Measurements from ENCODE around the gene PLXNA2.

The PLXNA2 gene

DNA sequence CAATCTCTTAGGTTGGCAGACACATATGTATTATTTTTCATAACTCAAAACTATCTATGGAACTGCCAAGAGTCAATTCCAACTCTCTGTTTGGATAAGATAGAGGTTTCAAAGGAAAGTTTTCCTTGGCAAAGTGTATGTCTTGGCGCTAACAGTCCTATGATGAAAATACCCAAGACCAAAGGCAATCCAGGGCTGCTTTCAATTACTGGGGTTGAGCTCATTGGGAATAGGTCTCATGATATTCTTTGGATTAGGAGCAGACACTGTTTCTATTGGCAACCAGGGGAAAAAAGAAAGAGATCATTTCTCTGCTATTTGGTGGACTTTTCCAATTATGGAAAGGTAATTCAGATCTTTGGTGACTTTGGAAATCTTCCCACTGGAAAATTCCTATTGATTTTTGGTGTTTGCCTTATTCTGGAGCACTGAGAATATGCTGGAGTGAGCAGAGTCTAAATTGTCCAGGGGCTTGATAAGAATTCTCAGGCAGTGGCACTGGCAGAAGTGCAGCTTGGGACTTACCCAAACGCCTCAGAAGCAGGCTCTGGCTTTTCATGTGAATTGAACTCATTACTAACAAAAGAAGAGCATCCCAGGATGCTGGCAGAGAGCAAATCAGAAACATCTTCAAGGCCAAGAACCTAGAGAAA lies 20.4 kb upstream of the PLXNA2 start:
- DNase-seq, result no peak

DNA sequence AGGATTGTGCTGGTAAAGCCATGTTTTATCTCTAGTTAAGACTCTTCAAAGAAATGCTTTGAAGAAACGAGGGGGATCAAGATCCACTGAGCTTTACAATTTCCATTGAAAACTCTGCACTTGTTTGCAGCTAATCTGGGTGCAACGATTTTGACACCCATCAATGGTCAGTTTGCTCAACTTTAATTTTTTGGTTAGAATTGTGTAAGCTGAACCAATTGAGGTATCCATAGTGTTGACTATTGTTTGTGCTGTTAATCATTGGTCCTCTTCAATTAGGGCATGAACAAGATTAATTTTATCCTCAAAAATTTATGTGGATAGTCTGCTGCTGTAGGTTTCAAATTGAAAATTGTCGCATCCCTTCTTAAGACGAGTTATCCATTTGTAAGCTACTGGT lies 17.7 kb upstream of the PLXNA2 start:
- DNase-seq, result no peak

DNA sequence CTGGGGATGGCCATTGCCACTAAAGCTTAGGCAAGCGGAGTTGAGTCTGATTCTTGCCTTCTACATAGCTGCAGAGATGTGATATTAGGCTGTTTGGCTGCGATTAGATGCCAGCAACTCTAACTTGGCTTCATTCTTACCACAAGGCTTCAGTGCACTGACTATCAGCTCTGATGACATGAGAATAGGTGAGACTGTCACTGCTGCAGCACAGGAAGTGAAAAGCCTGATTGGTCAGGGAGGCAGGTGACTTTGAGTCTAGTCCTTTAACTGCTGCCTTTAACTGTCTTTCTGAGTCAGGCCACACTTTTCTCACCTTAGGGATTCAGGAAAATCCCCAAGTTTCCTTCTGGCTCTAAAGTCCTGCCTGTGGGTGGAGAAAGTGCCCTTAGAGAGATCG lies 14.1 kb upstream of the PLXNA2 start:
- DNase-seq, result no peak

DNA sequence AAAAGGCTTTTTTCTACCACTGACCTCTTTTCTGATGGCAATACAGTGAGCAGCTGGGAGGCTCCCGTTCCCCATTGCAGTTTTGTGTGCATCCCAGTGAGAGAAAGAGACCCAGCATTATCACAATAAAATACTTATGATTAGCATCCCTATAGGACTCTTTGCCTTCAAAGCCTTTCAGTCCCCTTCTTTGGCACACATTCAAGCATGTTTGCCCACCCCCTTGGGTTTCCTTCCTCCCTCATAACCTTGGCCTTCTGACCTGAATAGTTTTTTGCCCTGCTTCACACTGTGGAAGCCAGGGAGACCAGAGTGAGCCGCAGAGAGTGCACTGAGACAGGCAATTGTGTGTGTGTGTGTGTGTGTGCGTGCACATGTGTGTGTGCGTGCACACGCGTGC lies 13.2 kb upstream of the PLXNA2 start:
- no peak for DNase-seq

DNA sequence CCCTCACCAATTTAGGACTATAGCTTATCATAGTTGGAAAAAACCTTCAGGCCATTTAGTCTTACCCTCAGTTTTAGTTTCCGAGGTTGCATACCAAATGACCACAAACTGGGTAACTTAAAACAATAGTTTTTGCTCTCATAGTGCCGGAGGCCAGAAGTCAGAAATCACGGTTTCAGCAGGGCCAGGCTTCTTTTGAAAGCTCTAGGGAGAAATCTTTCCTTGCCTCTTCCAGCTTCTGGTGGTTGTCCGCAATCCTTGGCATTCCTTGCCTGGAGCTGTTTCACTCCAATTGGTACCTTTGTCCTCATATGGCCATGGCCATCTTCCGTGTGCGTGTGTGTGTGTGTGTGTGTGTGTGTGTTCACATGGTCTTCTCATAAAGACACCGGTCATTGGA lies 12.4 kb upstream of the PLXNA2 start:
- DNase-seq, result no peak

DNA sequence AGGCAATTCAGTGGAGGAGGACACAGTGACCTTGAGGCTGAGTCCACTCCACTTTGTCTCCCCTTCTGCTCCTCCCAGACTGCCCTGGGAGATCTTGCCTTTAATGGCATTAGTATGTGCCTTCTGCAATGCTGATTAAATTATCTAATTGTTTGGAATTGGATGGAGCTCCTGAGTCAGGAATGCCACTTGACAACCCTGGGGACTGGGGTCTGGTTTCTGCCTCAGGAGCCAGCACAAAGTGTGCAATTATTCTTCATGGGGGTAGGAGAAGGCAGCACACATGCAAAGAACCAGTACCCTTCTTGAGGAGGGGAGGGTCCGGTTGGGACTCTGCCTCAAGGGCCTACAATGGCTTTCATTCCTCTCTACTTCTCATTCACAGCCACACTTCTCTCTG lies 11.9 kb upstream of the PLXNA2 start:
- no peak for DNase-seq

DNA sequence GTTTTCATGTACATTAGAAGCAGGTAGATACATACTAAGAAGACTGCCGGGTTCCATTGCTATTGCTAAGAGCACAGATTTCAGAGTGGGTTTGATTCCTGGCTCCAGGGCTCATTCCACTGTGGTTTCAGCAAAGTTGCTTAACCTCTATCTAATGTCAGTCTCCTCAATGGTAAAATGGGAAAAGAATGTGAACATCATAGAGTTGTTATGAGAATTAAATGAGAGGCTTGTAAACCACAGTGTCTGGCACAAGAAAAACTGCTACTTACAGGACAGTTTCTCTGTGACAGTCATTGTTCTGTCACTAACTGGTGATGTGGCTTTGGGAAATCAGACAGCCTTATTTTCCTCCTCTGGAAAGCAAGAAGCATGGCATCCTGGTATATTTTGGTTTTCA lies 10.7 kb upstream of the PLXNA2 start:
- no peak for DNase-seq

DNA sequence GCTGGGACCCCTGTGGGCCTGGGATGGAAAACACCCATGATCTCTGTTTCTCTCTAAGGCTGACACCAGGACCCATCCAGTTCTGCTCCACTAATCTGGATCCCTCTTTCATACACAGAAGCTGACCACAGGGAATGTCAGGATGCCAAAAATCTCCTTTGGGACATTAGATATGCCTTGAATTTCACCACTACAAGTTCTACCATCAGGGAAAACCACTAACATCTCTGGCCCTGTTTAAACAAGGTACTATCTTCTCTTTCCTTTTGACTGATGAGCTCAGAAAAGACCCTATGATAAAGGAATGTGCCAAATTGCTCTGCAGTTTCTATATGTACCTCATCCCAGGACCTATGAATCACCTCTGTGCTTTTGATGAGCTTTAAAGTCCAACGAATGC lies 10.2 kb upstream of the PLXNA2 start:
- no peak for DNase-seq

DNA sequence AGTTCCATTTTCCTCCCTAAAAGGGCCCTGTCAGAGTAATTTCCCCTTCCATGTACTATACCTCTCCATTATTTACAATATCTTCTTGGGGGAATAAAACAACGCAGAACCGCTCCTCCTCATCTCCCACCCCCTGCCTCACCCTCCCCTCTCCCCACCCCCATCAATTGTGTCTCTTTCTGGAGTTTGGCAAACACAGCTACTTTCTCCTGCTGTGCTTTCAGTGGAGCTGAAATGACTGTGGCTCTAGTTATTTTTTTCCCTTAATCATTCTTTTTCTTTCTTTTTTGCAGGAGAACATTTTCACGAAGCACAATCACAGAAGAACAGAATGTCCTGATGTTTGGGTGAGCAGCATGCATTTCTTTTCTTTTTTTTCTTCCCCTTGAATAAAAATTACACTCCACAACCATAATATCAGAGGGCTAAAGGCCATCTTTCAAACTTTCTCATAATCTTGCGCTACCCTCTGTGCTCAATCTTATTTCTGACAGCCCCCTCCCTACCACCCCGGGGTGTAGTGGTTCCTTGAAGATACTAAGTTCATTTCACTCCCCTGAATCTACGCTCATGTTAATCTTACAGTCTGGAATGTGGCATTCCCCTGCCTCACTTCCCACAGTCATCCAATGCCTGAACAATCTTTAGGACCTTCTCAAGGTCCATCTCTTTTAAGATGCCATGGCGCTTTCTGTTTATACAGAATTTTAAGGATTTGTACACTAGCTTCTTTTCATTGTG lies 8.8 kb upstream of the PLXNA2 start:
- DNase-seq, result no peak

DNA sequence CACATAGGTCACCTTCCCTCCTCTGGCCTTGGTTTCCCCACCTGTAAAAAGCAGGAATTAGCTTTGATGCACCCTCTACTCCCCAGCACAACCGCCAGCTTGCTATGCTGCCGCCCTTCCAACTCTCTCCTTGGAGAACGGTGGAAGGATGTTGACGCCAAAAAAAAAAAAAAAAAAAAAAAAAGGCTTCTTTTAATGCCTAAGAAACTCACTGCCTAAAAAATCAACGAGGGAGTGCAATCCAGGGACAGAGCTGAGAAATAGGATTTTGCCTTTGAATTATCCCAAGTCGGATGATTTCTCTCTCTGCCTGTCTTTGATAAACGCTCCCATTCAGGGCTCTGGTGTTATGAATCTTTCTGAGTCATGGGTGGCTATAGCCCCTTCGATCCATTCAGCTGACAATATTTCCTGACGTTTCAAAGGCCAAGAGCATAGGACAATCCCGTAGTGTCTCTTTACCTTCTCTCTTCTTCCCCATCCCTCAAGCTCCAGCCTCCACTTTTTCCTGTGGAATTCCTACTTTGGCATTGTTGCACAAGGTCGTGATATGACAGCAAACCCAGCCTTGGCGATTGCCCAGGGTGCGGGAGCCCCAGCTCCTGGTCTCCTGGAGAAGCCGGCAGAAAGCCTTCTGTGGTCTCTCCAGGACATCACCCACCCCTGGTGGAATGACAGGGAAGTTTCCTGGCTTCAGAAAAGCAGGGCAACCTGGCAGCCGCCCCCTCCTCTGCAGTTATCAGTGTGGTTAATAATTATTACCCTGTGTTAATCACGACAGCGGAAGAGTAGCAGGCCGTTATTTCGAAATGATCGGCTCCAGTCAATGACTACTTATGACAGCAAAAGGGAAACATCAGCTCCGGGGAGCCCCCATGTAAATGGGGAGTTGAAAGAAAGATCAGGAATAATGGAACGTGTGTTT lies 8.0 kb upstream of the PLXNA2 start:
- no peak for DNase-seq

DNA sequence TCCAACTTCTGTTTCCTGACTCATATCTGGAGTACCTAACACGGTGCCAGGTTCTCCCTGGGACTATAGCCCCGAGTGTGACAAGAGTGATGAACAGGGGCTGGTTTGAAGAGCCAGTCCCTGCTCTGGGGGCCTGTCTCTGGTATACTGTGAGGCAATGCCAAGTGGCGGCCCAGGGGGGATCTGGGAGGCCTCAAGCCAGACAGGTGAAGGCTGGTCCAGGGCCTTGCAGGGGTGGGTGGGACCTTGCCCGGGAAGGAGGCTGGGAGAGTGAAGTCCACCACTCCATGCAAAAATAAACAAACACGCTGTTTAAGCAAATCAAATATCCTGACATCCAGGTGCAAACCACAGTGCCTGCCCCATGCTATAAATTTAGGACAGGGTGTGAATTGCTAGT lies 6.8 kb upstream of the PLXNA2 start:
- no peak for DNase-seq

DNA sequence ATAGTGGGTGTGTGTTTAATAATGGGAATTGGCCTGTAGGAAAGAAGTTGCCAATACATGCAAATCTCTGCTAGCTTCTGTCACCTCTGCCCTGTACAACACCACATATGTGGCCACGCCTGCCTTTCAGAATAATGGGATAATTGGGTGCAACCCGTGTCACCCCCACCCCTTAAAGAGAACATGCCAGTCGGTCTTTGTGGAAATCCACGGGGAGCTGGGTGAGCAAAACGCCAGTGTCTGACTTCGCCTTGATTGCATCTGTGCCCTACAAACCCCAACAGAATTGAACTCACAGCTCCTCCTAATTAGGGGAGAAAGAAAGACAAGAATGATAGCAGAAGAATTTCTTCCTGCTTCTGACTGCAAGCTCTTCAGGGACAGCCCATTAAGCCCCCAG lies 6.4 kb upstream of the PLXNA2 start:
- no peak for DNase-seq

DNA sequence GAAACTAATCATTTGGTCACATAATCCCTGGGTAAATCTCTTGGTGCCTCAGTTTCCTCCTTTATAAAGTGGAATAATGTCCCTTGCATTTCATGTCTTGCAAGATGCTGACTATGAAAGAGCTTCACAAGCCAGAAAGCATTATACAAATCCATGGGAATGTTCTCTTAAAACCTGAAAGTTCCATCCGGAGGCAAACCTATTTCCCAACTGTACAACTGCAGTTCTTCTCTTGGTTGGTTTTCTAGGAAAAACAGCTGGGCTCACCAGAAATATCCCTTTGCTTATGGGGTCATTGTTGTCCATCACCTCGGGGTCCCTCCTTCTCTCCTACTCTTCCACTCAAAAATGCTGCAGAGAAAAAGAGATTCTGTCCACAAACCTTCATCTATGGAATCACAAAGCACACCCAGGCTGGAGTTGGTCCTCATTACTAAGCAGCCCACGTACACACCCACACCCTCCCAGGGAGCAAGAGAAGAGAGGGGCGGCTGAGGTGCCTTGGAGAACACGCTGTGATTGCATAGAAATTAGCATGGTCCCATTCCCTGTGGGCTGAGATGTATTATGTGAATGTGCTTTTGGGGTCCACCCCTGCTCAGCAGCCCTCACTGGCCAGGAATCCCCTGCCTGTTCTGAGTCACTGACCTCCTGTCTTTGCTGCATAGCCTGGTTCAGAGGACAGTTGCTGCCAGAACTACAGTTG lies 5.0 kb upstream of the PLXNA2 start:
- no peak for DNase-seq

DNA sequence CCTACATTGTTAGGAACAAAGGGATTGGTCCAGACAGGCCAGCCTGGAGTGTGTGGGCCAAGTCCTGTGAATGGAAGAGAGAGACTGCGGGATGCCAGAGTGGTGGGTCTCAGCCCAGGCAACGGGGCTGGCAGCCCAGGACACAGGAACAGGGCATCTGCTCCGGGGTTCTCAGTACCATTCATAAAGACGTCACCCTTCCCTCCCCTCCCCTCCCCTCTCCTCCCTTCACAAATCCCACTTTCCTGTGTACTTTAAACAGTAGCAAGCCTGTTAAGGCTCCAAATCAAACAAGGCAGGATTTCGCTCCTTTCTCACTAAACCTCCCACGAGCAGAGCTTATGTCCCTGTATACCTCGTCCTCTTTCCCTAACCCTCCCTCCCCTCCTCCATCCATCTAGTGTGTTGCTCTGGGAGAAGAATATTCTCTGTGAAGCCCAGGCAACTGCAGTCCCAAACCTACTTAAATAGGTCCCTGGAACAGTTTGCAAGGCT lies 4.2 kb upstream of the PLXNA2 start:
- DNase-seq, result no peak

DNA sequence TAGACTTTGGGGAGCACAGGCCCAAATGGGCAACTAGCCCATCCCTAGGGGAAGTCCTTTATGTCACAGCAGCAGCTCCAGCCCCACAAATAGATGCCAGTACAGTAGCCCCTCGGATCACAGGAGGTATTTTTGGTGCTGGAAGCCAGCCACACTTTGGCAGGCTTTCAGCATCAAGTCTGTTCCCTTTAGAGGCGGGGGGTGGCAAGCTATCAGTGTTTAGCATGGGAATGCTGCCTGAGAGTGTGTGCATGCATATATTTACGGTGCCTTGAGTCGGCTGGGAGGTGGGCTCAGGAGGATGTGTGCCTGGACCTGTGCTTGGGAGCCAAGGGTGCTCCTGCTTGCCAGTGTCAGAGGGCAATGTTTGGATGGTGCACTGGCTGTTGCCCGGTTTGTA lies 3.5 kb upstream of the PLXNA2 start:
- no peak for DNase-seq

DNA sequence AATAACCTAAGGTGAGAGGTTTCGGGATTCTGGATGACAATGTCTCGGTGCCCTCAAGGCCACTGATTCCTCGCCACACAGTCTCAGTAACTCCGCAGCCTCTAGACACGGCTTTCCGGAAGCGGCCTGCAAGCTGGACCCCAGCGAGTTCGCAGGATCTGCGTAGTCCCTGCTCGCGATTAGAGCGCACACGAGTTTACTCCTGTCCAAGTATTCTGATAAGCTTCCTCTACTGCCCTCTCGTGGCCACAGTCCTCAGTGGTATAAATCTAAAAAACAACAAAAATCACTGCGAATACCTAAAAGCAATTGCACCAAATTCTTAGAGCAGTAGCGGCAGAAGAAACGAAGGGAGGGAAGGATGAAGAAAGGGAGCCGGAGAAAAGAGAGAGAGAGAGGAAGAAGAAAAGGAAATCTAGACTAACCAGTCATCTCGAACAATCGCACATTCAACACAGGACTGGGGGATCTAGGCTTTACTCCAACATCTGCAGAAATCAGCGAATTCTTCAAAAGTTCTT lies 1.1 kb upstream of the PLXNA2 start:
- DNase-seq, result peak; percentile 80

DNA sequence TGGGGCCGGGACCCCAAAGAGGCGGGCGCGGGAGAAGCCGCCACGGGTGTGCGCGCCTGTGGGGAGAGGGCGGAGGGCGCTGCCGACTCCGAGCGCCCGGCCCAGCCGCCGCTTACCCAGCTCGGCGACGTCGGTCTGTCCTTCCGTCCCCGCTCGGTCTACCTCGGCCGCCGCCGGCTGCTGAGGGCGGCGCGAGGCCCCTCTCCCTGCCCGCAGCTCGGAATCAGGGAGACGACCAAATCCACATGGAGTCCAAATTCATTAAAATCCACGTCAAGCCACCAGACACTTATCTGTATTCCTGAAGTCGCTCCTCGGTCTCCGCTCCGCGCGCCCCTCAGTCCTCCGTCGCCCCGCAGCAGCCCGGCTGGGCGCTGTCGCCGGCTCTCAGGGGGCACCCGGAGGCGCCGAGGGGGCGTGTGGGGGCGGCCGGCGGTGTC lies 637 bp downstream of the PLXNA2 start:
- peak; percentile 6 for DNase-seq

DNA sequence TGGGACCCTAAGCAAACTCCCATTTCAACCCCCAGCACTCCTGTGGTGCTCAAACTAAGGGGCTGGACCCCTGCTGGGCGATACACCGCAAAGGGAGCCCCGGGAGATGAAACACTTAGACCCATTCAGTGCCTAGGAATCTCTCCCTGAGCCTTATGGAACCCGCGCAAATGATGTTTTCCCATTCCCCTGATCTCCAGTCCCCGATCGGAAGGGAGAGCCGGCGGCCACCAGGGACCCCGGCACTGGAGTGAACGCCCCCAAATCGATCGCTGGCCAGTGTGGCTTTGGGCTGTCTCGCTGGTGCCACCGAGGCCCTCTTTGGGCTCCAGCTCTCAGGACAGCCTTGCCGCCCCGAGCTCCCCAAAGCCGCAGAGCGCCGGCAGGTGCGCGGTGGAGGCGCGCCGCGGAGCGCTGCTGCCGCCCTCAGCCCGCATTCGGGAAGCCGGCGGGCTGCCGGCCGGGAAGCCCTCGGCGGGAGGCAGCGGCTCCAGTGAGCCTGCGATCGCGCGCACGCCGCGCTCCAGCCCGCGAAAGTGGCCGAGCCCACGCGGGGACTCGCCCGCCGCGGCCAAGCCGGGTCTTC lies 1.1 kb downstream of the PLXNA2 start:
- DNase-seq, result no peak

DNA sequence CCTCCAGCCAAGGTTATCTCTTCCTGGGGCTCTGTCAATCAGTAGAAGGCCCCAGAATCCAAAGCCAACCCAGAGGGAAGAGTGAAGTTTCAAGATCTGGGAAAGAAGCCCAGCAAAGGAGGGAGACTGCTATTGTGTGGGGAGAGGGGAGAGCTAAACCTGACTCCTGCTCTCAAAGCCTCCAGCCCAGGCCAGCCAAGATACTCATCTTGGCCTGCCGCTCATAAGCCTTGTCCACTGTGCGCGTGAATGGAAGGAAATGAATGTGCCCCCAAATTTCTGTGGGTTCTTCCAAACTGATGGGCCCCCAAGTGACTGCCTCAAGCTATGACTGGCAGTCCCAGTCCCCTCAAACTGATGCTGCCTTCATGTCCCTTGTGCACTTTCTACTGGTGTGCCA lies 2.0 kb downstream of the PLXNA2 start:
- no peak for DNase-seq

DNA sequence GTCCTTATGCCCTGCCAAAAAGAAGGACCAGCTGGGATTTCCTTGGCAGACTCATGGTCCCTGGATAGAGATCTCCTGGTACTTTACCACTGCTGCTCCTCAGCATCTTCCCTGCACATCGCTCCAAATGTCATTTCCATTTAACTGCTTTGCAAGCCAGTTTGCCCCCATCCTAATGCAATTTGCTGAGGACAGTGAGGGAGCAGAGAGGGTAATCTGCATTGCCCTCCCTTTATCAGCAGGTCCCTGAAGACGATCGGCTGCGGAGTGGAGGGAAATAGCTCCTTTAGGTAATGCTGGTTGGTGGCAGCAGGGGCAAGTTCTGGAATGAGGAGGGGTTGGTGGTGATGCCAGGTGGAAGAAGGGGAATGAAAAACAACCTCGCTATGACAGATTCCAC lies 2.7 kb downstream of the PLXNA2 start:
- no peak for DNase-seq

DNA sequence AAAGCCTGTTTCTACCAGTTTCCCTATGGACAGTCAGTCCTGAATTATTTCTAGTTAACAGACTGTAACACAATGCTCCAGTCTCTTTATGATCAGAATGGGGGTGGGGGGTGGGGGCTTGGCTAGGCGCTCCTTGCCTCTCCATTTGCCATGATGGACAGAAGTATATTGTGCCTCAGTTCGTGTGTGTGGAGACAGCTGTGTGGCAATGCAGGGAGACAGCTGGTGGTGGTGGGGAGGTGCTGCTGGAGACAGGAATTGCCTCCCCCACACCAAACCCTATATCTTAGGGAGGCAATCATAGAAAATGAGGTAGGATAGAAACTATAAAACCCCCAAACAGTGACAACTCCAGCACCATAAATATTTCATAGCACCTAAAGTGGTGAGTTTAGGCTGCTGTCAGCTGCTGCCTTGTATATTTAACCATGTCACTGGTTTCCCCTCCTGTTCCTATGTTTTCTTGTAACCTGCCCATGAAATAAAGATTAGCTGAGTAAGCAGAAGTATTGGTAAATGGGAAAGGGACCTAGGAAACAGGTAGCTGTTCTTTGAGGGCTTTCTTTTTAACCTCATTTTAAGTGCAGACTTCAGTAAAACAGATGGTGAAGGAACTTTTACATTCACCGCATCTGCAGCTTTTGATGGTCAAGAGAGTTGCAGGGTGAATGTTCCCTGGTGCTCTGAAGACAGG lies 3.4 kb downstream of the PLXNA2 start:
- no peak for DNase-seq
